HepG2 (cell line): ENCODE data around the gene SLC4A2. TPM values are rescaled to one million over a fixed set of nuclear protein-coding genes. Genes with fewer than 3 reads are reported as not detected.

Experiments used
- ATF1 ChIP-seq: IDR thresholded peaks from 2 replicates; pipeline ENCODE4 v1.6.1; 2016; ENCODE audit warnings: mild to moderate bottlenecking, control low read depth
- ATF7 ChIP-seq, 2 experiments: fragments of 450-650 bp in 1 of 2; sonication (generic) in 1 of 2; formaldehyde crosslinking in 1 of 2; IDR thresholded peaks; 2 replicates each; pipeline versions ENCODE4 v1.4.0 to v1.6.1; 2016 to 2020; ENCODE audit warnings: antibody characterized with exemption in 1 of 2, mild to moderate bottlenecking in 1 of 2, missing genetic modification reagents in 1 of 2
- BRD4 ChIP-seq: sonication (generic); formaldehyde crosslinking; IDR thresholded peaks from 2 replicates; pipeline ENCODE4 v1.4.0; 2020; ENCODE audit warnings: missing genetic modification reagents
- EP300 ChIP-seq, 3 experiments: sonication (generic) in 1 of 3; formaldehyde crosslinking in 1 of 3; IDR thresholded peaks; 2 replicates each; pipeline versions ENCODE4 v1.5.1 to v1.6.1; 2011 to 2020; ENCODE audit warnings: low read depth in 2 of 3, low read length in 2 of 3, borderline replicate concordance in 1 of 3, improper control_type of control experiment in 1 of 3, mild to moderate bottlenecking in 1 of 3, missing genetic modification reagents in 1 of 3, moderate library complexity in 1 of 3
- FLYWCH1 ChIP-seq: sonication (generic); formaldehyde crosslinking; IDR thresholded peaks from 2 replicates; pipeline ENCODE4 v1.8.1; 2023; ENCODE audit warnings: mild to moderate bottlenecking, missing genetic modification reagents
- FOXP4 ChIP-seq: sonication (generic); formaldehyde crosslinking; IDR thresholded peaks from 2 replicates; pipeline ENCODE4 v1.4.0; 2020; ENCODE audit warnings: missing genetic modification reagents
- KLF12 ChIP-seq: sonication (generic); formaldehyde crosslinking; IDR thresholded peaks from 2 replicates; pipeline ENCODE4 v1.4.0; 2020; ENCODE audit warnings: missing genetic modification reagents, borderline replicate concordance
- NCOA2 ChIP-seq: sonication (generic); formaldehyde crosslinking; IDR thresholded peaks from 2 replicates; pipeline ENCODE4 v1.8.0; 2022; ENCODE audit warnings: inconsistent platforms
- NCOA5 ChIP-seq: sonication (generic); formaldehyde crosslinking; IDR thresholded peaks from 2 replicates; pipeline ENCODE4 v1.4.0; 2020; ENCODE audit warnings: missing genetic modification reagents
- NFE2L2 ChIP-seq: fragments of 150-350 bp; IDR thresholded peaks from 2 replicates; pipeline ENCODE4 v1.6.1; 2014; ENCODE audit warnings: low read length
- NR2C2 ChIP-seq: sonication (generic); formaldehyde crosslinking; IDR thresholded peaks from 2 replicates; pipeline ENCODE4 v1.4.0; 2020; ENCODE audit warnings: missing genetic modification reagents, mild to moderate bottlenecking, moderate library complexity, borderline replicate concordance
- PHF20 ChIP-seq: sonication (generic); formaldehyde crosslinking; IDR thresholded peaks from 2 replicates; pipeline ENCODE4 v1.5.0; 2020; ENCODE audit warnings: mild to moderate bottlenecking, missing genetic modification reagents
- PTBP1 ChIP-seq: fragments of 200-400 bp; formaldehyde crosslinking; IDR thresholded peaks from 2 replicates; pipeline ENCODE4 v1.6.1; 2018; ENCODE audit warnings: low read length, low read depth; ENCODE audit not compliant: poor library complexity, severe bottlenecking
- RFX1 ChIP-seq: fragments of 450-650 bp; IDR thresholded peaks from 2 replicates; pipeline ENCODE4 v1.6.1; 2017
- SALL2 ChIP-seq: sonication (generic); formaldehyde crosslinking; IDR thresholded peaks from 2 replicates; pipeline ENCODE4 v1.8.1; 2023; ENCODE audit warnings: mild to moderate bottlenecking, missing genetic modification reagents, inconsistent platforms
- ZBTB25 ChIP-seq: IDR thresholded peaks from 2 replicates; pipeline ENCODE4 v1.6.1; 2018; ENCODE audit warnings: missing genetic modification reagents
- ZNF136 ChIP-seq: sonication (generic); formaldehyde crosslinking; IDR thresholded peaks from 2 replicates; pipeline ENCODE4 v1.8.1; 2022; ENCODE audit warnings: low read depth, mild to moderate bottlenecking, moderate library complexity, missing genetic modification reagents
- ZNF142 ChIP-seq: sonication (generic); formaldehyde crosslinking; IDR thresholded peaks from 2 replicates; pipeline ENCODE4 v1.4.0; 2020; ENCODE audit warnings: missing genetic modification reagents
- ZNF205 ChIP-seq: IDR thresholded peaks from 2 replicates; pipeline ENCODE4 v1.6.1; 2018; ENCODE audit warnings: missing biosample characterization, missing genetic modification reagents
- ZNF430 ChIP-seq: sonication (generic); formaldehyde crosslinking; IDR thresholded peaks from 2 replicates; pipeline ENCODE4 v1.9.0; 2021; ENCODE audit warnings: mild to moderate bottlenecking, missing genetic modification reagents
- polyA plus RNA-seq, 8 experiments: library from polyadenylated mRNA; depleted of rRNA in 3 of 8; stranded (reverse) in 7 of 8; unstranded in 1 of 8; fragments of >200 nt; fragmentation: Illumina TruSeq in 4 of 8; extraction: Trizol in 4 of 8; gene quantifications; 2 replicates each; pipeline versions ENCODE4 v1.2.1 to v1.2.3, GENCODE V29; 2011 to 2016; ENCODE audit warnings: low read depth in 4 of 8, missing spikeins in 1 of 8, mixed read lengths in 1 of 8; ENCODE audit not compliant: insufficient read depth in 1 of 8
- total RNA-seq, 5 experiments: library from RNA; depleted of rRNA; stranded (reverse); fragments of >200 nt; fragmentation: Illumina TruSeq; extraction: Trizol; gene quantifications; 2 replicates each; pipeline ENCODE4 v1.2.3, GENCODE V29; 2016; ENCODE audit warnings: low read depth in 1 of 5

Gene SLC4A2
- total and polyA plus RNA-seq, 2 of the 13 experiments (the other 11 are each of a cell fraction or from before 2014, with no cell fraction given), result 51.9 to 73.4 TPM

GRCh38 chr7:151081170-151082101 lies 22.0 kb downstream of the SLC4A2 start (continued):
- TF ChIP-seq ZNF142 (CRISPR knock-in tag) (no peak), ZNF205 (CRISPR knock-in tag) (no peak), ZNF430 (0 out of 2 replicates have a peak, but pooled peaks have one; percentile 5), KLF12 (CRISPR knock-in tag) (0 out of 2 replicates have a peak, but pooled peaks have one; percentile 5), EP300 (IDR thresholded peaks at IDR 0.05; ENCODE audit: low read depth in 2 of 2, low read length in 2 of 2) (no peak), EP300 (CRISPR knock-in tag; IDR thresholded peaks at IDR 0.05; ENCODE audit: borderline replicate concordance) (no peak), FOXP4 (CRISPR knock-in tag) (no peak), ZBTB25 (CRISPR knock-in tag) (no peak), PTBP1 (no peak), RFX1 (no peak), ZNF136 (CRISPR knock-in tag) (no peak), FLYWCH1 (CRISPR knock-in tag) (no peak), ATF1 (no peak), NFE2L2 (no peak), NCOA2 (CRISPR knock-in tag) (no peak), BRD4 (CRISPR knock-in tag) (no peak), PHF20 (CRISPR knock-in tag) (no peak), SALL2 (CRISPR knock-in tag) (no peak), NCOA5 (CRISPR knock-in tag) (no peak), NR2C2 (CRISPR knock-in tag) (peak; percentile 1; the same call in 1 of the 2 replicates), ATF7 (IDR thresholded peaks at IDR 0.05) (no peak), ATF7 (CRISPR knock-in tag; IDR thresholded peaks at IDR 0.05) (no peak)
